ENCODE measurements around the gene USP31. TPM values are rescaled to one million over a fixed set of nuclear protein-coding genes. Genes with fewer than 3 reads are reported as not detected.

The USP31 gene
- total RNA-seq, 1 experiment from 2014 or later = 3.5 TPM

GRCh38 chr16:23137256-23137655, 12.0 kb downstream of the USP31 start:
- Histone ChIP-seq H3K4me2 (ENCODE audit: low read depth, low read length, poor library complexity, severe bottlenecking) (no peak overlapping the region), H3K27ac (ENCODE audit: low read length) (no peak overlapping the region), H3K9me2 (replicated peaks; ENCODE audit: insufficient read depth, low read length) (no peaks in the 10 kb centered on the region), H2AFZ (ENCODE audit: low read length) (no peak overlapping the region), H3K4me1 (ENCODE audit: low read length) (no peaks in the 10 kb centered on the region), H4K20me1 (ENCODE audit: insufficient read depth, low read depth, low read length) (peaks cover 37% of the 10 kb centered on the region), H3K9ac (ENCODE audit: low read length) (no peak overlapping the region), H3K9me3 (ENCODE audit: low read length) (no peaks in the 10 kb centered on the region; the same call in 1 of the 2 replicates), H3K79me2 (ENCODE audit: low read length) (0 out of 2 replicates have a peak, but pooled peaks cover 2% of the 10 kb centered on the region), H3K27me3 (ENCODE audit: low read length) (no peaks in the 10 kb centered on the region; the same call in 1 of the 2 replicates), H3K4me3 (ENCODE audit: low read length) (no peak overlapping the region), H3K36me3 (ENCODE audit: insufficient read depth, low read length) (no peaks in the 10 kb centered on the region)
- DNase-seq = no peak

- Histone ChIP-seq H3K4me3 (ENCODE audit: low read length) (no peak overlapping the region), H3K4me2 (ENCODE audit: low read depth, low read length, poor library complexity, severe bottlenecking) (no peak overlapping the region), H3K27me3 (ENCODE audit: low read length) (no peaks in the 10 kb centered on the region), H3K36me3 (ENCODE audit: insufficient read depth, low read length) (no peaks in the 10 kb centered on the region), H3K9ac (ENCODE audit: low read length) (no peak overlapping the region), H2AFZ (ENCODE audit: low read length) (no peak overlapping the region), H3K4me1 (ENCODE audit: low read length) (no peaks in the 10 kb centered on the region), H3K9me2 (replicated peaks; ENCODE audit: insufficient read depth, low read length) (no peaks in the 10 kb centered on the region), H4K20me1 (ENCODE audit: insufficient read depth, low read depth, low read length) (peaks cover 37% of the 10 kb centered on the region), H3K79me2 (ENCODE audit: low read length) (0 out of 2 replicates have a peak, but pooled peaks cover 2% of the 10 kb centered on the region), H3K27ac (ENCODE audit: low read length) (no peak overlapping the region), H3K9me3 (ENCODE audit: low read length) (no peaks in the 10 kb centered on the region; the same call in 1 of the 2 replicates)
- no peak for DNase-seq
Measured at GRCh38 chr16:23134274-23134673, 15.0 kb downstream of the USP31 start.

GRCh38 chr16:23132775-23133463, 16.3 kb downstream of the USP31 start:
- H3K4me2 ChIP-seq (ENCODE audit: low read depth, low read length, poor library complexity, severe bottlenecking) = no peak overlapping the region
- H3K79me2 ChIP-seq (ENCODE audit: low read length) = 0 out of 2 replicates have a peak, but pooled peaks cover 2% of the 10 kb centered on the region
- H4K20me1 ChIP-seq (ENCODE audit: insufficient read depth, low read depth, low read length) = peaks cover 50% of the 10 kb centered on the region
- no peak overlapping the region for H3K4me3 ChIP-seq (ENCODE audit: low read length)
- no peaks in the 10 kb centered on the region for H3K4me1 ChIP-seq (ENCODE audit: low read length)
- H2AFZ ChIP-seq (ENCODE audit: low read length) = no peak overlapping the region
- no peak overlapping the region for H3K27ac ChIP-seq (ENCODE audit: low read length)
- H3K27me3 ChIP-seq (ENCODE audit: low read length) = no peaks in the 10 kb centered on the region
- DNase-seq = no peak
- H3K9me3 ChIP-seq (ENCODE audit: low read length) = no peaks in the 10 kb centered on the region; the same call in 1 of the 2 replicates
- no peaks in the 10 kb centered on the region for H3K9me2 ChIP-seq (replicated peaks; ENCODE audit: insufficient read depth, low read length)
- H3K9ac ChIP-seq (ENCODE audit: low read length) = no peak overlapping the region
- no peaks in the 10 kb centered on the region for H3K36me3 ChIP-seq (ENCODE audit: insufficient read depth, low read length)

- Histone ChIP-seq H3K9me3 (ENCODE audit: low read length) (no peaks in the 10 kb centered on the region; the same call in 1 of the 2 replicates), H4K20me1 (ENCODE audit: insufficient read depth, low read depth, low read length) (peaks cover 53% of the 10 kb centered on the region), H2AFZ (ENCODE audit: low read length) (no peak overlapping the region), H3K27me3 (ENCODE audit: low read length) (no peaks in the 10 kb centered on the region), H3K4me3 (ENCODE audit: low read length) (no peak overlapping the region), H3K79me2 (ENCODE audit: low read length) (0 out of 2 replicates have a peak, but pooled peaks cover 2% of the 10 kb centered on the region), H3K27ac (ENCODE audit: low read length) (no peak overlapping the region), H3K9ac (ENCODE audit: low read length) (no peak overlapping the region), H3K36me3 (ENCODE audit: insufficient read depth, low read length) (no peaks in the 10 kb centered on the region), H3K4me2 (ENCODE audit: low read depth, low read length, poor library complexity, severe bottlenecking) (no peak overlapping the region), H3K4me1 (ENCODE audit: low read length) (no peaks in the 10 kb centered on the region), H3K9me2 (replicated peaks; ENCODE audit: insufficient read depth, low read length) (no peaks in the 10 kb centered on the region)
- DNase-seq = no peak
Measured at GRCh38 chr16:23131931-23132621, 17.2 kb downstream of the USP31 start.

GRCh38 chr16:23131436-23131835, 17.8 kb downstream of the USP31 start:
- no peak overlapping the region for H3K4me3 ChIP-seq (ENCODE audit: low read length)
- H3K79me2 ChIP-seq (ENCODE audit: low read length) = 0 out of 2 replicates have a peak, but pooled peaks cover 2% of the 10 kb centered on the region
- H3K4me1 ChIP-seq (ENCODE audit: low read length) = no peaks in the 10 kb centered on the region
- H3K9me2 ChIP-seq (replicated peaks; ENCODE audit: insufficient read depth, low read length) = no peaks in the 10 kb centered on the region
- H3K36me3 ChIP-seq (ENCODE audit: insufficient read depth, low read length) = no peaks in the 10 kb centered on the region
- H3K4me2 ChIP-seq (ENCODE audit: low read depth, low read length, poor library complexity, severe bottlenecking) = no peak overlapping the region
- DNase-seq = peak; percentile 25
- H3K27me3 ChIP-seq (ENCODE audit: low read length) = no peaks in the 10 kb centered on the region
- H3K27ac ChIP-seq (ENCODE audit: low read length) = no peak overlapping the region
- no peak overlapping the region for H2AFZ ChIP-seq (ENCODE audit: low read length)
- no peaks in the 10 kb centered on the region for H3K9me3 ChIP-seq (ENCODE audit: low read length)
- peaks cover 53% of the 10 kb centered on the region for H4K20me1 ChIP-seq (ENCODE audit: insufficient read depth, low read depth, low read length)
- H3K9ac ChIP-seq (ENCODE audit: low read length) = no peak overlapping the region

- no peaks in the 10 kb centered on the region for H3K27me3 ChIP-seq (ENCODE audit: low read length)
- peaks cover 53% of the 10 kb centered on the region for H4K20me1 ChIP-seq (ENCODE audit: insufficient read depth, low read depth, low read length)
- no peaks in the 10 kb centered on the region for H3K36me3 ChIP-seq (ENCODE audit: insufficient read depth, low read length)
- H3K79me2 ChIP-seq (ENCODE audit: low read length) = 0 out of 2 replicates have a peak, but pooled peaks cover 2% of the 10 kb centered on the region
- H3K9me3 ChIP-seq (ENCODE audit: low read length) = no peaks in the 10 kb centered on the region
- no peaks in the 10 kb centered on the region for H3K4me1 ChIP-seq (ENCODE audit: low read length)
- H3K9ac ChIP-seq (ENCODE audit: low read length) = no peak overlapping the region
- no peak for DNase-seq
- no peak overlapping the region for H3K27ac ChIP-seq (ENCODE audit: low read length)
- H3K4me3 ChIP-seq (ENCODE audit: low read length) = no peak overlapping the region
- no peaks in the 10 kb centered on the region for H3K9me2 ChIP-seq (replicated peaks; ENCODE audit: insufficient read depth, low read length)
- no peak overlapping the region for H2AFZ ChIP-seq (ENCODE audit: low read length)
- H3K4me2 ChIP-seq (ENCODE audit: low read depth, low read length, poor library complexity, severe bottlenecking) = no peak overlapping the region
Measured at GRCh38 chr16:23131036-23131435, 18.2 kb downstream of the USP31 start.

- Histone ChIP-seq H4K20me1 (ENCODE audit: insufficient read depth, low read depth, low read length) (peaks cover 67% of the 10 kb centered on the region), H3K4me1 (ENCODE audit: low read length) (no peaks in the 10 kb centered on the region), H2AFZ (ENCODE audit: low read length) (no peak overlapping the region), H3K4me2 (ENCODE audit: low read depth, low read length, poor library complexity, severe bottlenecking) (no peak overlapping the region), H3K9me3 (ENCODE audit: low read length) (no peaks in the 10 kb centered on the region), H3K27me3 (ENCODE audit: low read length) (no peaks in the 10 kb centered on the region), H3K9me2 (replicated peaks; ENCODE audit: insufficient read depth, low read length) (no peaks in the 10 kb centered on the region), H3K36me3 (ENCODE audit: insufficient read depth, low read length) (no peaks in the 10 kb centered on the region), H3K27ac (ENCODE audit: low read length) (no peak overlapping the region), H3K9ac (ENCODE audit: low read length) (no peak overlapping the region), H3K4me3 (ENCODE audit: low read length) (no peak overlapping the region), H3K79me2 (ENCODE audit: low read length) (no peaks in the 10 kb centered on the region)
- peak; percentile 17 for DNase-seq
Measured at GRCh38 chr16:23129686-23130085, 19.6 kb downstream of the USP31 start.

GRCh38 chr16:23128056-23128455, 21.2 kb downstream of the USP31 start:
- no peak for DNase-seq
- H3K9ac ChIP-seq (ENCODE audit: low read length) = no peak overlapping the region
- H4K20me1 ChIP-seq (ENCODE audit: insufficient read depth, low read depth, low read length) = peaks cover 60% of the 10 kb centered on the region
- H3K9me3 ChIP-seq (ENCODE audit: low read length) = no peaks in the 10 kb centered on the region
- H3K4me1 ChIP-seq (ENCODE audit: low read length) = no peaks in the 10 kb centered on the region
- H3K4me2 ChIP-seq (ENCODE audit: low read depth, low read length, poor library complexity, severe bottlenecking) = no peak overlapping the region
- H3K9me2 ChIP-seq (replicated peaks; ENCODE audit: insufficient read depth, low read length) = no peaks in the 10 kb centered on the region
- H3K27ac ChIP-seq (ENCODE audit: low read length) = no peak overlapping the region
- H2AFZ ChIP-seq (ENCODE audit: low read length) = no peak overlapping the region
- no peak overlapping the region for H3K4me3 ChIP-seq (ENCODE audit: low read length)
- H3K79me2 ChIP-seq (ENCODE audit: low read length) = no peaks in the 10 kb centered on the region
- no peaks in the 10 kb centered on the region for H3K36me3 ChIP-seq (ENCODE audit: insufficient read depth, low read length)
- no peaks in the 10 kb centered on the region for H3K27me3 ChIP-seq (ENCODE audit: low read length)

Measured in Karpas-422 (cell line).